ENCODE results near the gene DENND4A.

The DENND4A gene

DNA sequence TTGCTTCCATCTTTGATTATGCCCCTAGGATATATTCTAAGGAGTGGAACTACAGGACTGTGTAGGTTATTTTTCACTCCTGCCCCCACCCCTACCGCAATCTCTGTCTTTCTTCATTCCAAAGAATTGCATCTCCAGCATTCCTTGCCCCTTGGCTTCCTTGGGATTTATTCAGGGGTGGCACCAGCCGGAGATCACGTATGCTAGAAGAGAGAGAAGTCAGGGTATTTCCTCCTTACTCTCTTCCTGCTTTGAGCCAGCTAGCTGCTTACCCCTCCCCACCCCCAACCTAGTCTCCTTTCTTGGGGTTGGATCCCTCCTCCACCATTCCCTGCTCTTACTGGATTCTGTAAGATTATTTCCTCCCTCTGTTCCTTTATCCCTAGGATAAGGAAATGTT lies 35.0 kb upstream of the DENND4A start:
- DNase-seq (ENCODE audit: insufficient read length, low spot score) (no peak), FAIRE-seq (no peak)
- TF ChIP-seq CTCF (IDR thresholded peaks at IDR 0.05; ENCODE audit: insufficient read depth, missing control alignments), result no peak

DNA sequence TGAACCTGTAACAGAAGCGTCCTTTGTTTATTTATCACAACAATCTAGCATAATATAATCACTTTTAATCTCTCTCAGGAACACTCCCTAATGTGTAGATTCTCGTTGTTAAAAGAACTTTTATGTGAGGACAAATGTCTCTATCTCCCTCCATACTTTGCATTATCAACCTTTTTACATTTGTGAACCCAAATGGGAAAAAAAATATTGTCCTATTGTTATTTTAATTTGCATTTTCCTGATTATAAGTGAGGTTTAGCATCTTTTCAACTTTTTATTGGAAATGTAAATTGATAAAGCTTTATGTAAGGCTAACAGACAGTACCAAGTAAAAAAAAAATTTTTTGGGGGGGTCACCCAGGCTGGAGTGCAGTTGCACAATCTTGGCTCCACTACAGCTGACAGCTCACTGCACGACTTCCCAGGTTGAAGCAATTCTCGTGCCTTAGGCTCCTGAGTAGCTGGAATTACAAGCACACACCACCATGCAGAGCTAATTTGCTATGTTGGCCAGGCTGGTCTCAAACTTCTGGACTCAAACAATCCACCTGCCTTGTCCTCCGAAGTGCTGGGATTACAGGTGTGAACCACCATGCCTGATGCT lies 33.0 kb upstream of the DENND4A start:
- DNase-seq (ENCODE audit: insufficient read length, low spot score) (no peak), FAIRE-seq (no peak)

GRCh38 chr15:65824031-65824743 lies 32.1 kb upstream of the DENND4A start:
- DNase-seq (ENCODE audit: insufficient read length, low spot score) (no peak), FAIRE-seq (no peak)
- TF ChIP-seq CTCF (IDR thresholded peaks at IDR 0.05; ENCODE audit: insufficient read depth, missing control alignments), result peak; percentile 46

More for the DNA sequence above, 33.0 kb upstream of the DENND4A start:
- TF ChIP-seq CTCF (IDR thresholded peaks at IDR 0.05; ENCODE audit: insufficient read depth, missing control alignments), result no peak

- FAIRE-seq (no peak), DNase-seq (ENCODE audit: insufficient read length, low spot score) (no peak)
- no peak for TF ChIP-seq CTCF (IDR thresholded peaks at IDR 0.05; ENCODE audit: insufficient read depth, missing control alignments)
These were observed 30.2 kb upstream of the DENND4A start for GRCh38 chr15:65822316-65822715.

- no peak for TF ChIP-seq CTCF (IDR thresholded peaks at IDR 0.05; ENCODE audit: insufficient read depth, missing control alignments)
- FAIRE-seq (no peak), DNase-seq (ENCODE audit: insufficient read length, low spot score) (no peak)
These were observed 29.0 kb upstream of the DENND4A start for GRCh38 chr15:65821070-65821469.

DNA sequence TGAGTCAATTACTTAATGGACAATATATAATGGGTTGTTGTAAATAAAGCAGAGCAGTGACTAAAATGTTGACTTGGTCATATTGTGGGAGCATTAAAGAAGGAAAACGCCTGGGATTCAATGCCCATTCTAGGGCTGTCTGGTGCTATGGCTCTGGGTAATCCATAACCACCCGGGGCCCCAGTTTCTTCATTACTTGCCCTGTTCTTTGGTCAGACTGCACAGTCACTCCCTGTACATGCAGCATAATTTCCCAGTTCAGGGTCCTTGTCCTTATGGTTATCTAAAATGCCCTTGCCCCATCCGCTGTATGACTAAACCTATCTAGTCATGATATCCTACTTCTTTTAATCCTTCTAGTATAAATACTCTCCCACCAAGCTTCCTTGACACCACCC lies 27.5 kb upstream of the DENND4A start:
- DNase-seq (ENCODE audit: insufficient read length, low spot score) (no peak), FAIRE-seq (no peak)
- TF ChIP-seq CTCF (IDR thresholded peaks at IDR 0.05; ENCODE audit: insufficient read depth, missing control alignments), result no peak

GRCh38 chr15:65818927-65819562 lies 27.0 kb upstream of the DENND4A start:
- FAIRE-seq (no peak), DNase-seq (ENCODE audit: insufficient read length, low spot score) (no peak)
- no peak for TF ChIP-seq CTCF (IDR thresholded peaks at IDR 0.05; ENCODE audit: insufficient read depth, missing control alignments)
